OCI-LY7 (cell line): ENCODE results near the gene STAM2.

ENCODE experiments used
- EZH2phosphoT487 ChIP-seq: fragments of 200-600 bp; sonication (generic); IDR thresholded peaks from 2 replicates; pipeline ENCODE4 v1.6.1; 2018; ENCODE audit warnings: low read depth, borderline replicate concordance, mild to moderate bottlenecking, mixed run types, antibody characterized with exemption, low read length, moderate library complexity, mixed read lengths
- TF ChIP-seq, protein P1 (sequence below): fragments of 200-600 bp; sonication (generic); conservative IDR thresholded peaks from 2 replicates; pipeline ENCODE4 v1.5.1; 2014; ENCODE audit warnings: mild to moderate bottlenecking, antibody characterized with exemption, low read length, moderate library complexity, mixed read lengths

DNA sequence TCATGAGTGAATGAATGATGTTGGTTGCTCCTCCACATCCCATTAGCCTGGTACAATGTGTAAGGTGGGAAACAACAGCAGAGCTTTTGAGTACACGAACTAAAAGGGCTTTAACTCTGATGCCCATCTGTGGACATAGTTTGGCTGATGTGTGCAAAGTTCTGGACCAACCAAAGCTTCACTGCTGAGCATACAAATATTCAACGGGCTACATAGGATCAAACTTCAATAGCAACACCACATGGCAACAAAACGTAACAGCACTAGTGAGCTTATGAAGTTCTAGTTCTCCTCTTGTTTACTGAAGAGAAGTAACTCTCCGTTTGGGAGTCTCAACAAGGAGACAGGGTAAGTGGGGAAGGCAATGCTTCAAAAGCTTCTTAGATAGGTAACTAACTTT lies 20.4 kb downstream of the STAM2 start:
- TF ChIP-seq, protein P1, sequence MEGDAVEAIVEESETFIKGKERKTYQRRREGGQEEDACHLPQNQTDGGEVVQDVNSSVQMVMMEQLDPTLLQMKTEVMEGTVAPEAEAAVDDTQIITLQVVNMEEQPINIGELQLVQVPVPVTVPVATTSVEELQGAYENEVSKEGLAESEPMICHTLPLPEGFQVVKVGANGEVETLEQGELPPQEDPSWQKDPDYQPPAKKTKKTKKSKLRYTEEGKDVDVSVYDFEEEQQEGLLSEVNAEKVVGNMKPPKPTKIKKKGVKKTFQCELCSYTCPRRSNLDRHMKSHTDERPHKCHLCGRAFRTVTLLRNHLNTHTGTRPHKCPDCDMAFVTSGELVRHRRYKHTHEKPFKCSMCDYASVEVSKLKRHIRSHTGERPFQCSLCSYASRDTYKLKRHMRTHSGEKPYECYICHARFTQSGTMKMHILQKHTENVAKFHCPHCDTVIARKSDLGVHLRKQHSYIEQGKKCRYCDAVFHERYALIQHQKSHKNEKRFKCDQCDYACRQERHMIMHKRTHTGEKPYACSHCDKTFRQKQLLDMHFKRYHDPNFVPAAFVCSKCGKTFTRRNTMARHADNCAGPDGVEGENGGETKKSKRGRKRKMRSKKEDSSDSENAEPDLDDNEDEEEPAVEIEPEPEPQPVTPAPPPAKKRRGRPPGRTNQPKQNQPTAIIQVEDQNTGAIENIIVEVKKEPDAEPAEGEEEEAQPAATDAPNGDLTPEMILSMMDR: no peak
- TF ChIP-seq EZH2phosphoT487: no peak
